CD4-positive, alpha-beta T cell treated with Interleukin-6 at 100 ng/mL for 8 hours (primary cell): ENCODE measurements around the gene CNOT4.
"Not testable (repeated sequence)": the region's sequence is repeated elsewhere in the genome, so short reads cannot be mapped to it uniquely, and the experiment has no call there.

Experiments used
- DNase-seq: peaks from one replicate; pipeline ENCODE4 v3.0.0-alpha.2; 2020; ENCODE audit warnings: mixed read lengths, low spot score

CNOT4 gene

GRCh38 chr7:135362871-135363270, 147.0 kb downstream of the CNOT4 start:
- DNase-seq = no peak

DNA sequence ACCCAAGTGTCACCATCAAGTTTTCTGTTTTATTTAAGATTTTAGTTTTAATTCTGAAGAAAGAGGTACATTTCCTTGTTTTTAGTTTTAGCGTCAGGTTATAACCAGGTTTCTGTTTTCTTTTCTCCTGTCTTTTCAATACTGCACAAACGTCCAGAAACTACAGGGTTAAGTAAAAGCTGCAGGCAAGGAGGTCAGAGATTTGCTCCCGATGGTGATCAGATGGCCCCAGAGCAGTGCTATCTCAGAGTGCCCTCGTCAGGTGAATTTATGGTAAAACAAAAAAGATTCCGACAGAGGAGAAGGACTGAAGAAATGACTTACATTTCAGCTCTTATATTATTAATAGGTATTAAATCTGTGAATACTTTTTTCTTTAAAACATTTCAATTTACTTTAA, 148.1 kb downstream of the CNOT4 start:
- no peak for DNase-seq

- no peak for DNase-seq
Measured at GRCh38 chr7:135359615-135360014, 150.3 kb downstream of the CNOT4 start.

- DNase-seq = no peak
Measured at GRCh38 chr7:135355377-135356048, 154.4 kb downstream of the CNOT4 start.

DNA sequence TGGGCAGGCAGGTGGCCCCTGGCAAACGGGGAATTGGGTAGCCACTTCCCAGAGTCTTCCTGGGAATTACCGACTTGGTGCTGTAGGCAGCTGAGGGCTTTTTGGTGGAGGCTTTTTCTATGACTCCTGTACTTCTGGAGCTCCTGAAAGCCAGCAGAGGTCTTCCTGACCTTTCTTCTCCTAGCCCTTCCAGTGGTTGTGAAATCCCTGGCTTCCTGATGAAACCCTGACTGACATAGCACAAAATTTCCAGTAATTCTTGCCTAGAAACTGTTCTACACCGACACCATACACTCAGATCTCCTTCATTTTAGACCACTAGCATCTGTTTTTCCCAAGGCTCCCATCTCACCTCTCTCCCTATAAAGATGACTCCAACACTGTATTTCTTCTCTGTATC, 156.1 kb downstream of the CNOT4 start:
- no peak for DNase-seq

- DNase-seq = no peak
Measured at GRCh38 chr7:135352285-135352684, 157.6 kb downstream of the CNOT4 start.

DNA sequence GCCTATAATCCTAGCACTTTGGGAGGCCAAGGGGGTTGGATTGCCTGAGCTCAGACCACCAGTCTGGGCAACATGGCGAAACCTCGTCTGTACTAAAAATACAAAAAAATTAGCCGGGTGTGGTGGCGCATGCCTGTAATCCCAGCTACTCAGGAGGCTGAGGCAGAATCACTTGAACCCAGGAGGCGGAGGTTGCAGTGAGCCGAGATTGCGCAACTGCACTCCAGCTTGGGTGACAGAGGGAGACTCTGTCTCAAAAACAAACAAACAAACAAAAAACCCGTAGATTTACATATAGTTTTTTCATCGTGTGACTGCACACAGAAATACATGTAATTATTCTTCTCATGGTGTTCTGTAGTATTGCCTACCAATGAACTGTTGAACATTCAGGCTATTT, 158.8 kb downstream of the CNOT4 start:
- DNase-seq = not testable (repeated sequence)

DNA sequence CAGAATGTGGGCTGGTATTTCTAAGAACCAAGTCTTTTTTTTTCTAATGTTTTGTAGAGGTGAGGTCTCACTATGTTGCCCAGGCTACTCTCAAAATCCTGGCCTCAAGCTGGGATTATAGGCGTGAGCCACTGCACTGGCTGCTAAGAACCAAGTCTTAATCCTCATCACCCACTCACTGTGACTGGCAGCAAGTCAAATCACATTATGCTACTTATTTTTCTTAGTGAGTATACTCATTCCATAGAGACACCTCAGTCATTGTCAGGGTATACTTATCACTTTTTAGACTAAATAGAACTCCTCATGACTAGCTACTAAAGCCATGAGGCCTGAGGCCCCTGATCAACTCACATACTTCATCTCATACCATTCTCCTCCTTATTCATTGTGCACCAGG, 160.2 kb downstream of the CNOT4 start:
- no peak for DNase-seq

GRCh38 chr7:135348493-135348892, 161.4 kb downstream of the CNOT4 start:
- no peak for DNase-seq

- DNase-seq = no peak
Measured at GRCh38 chr7:135343361-135343760, 166.5 kb downstream of the CNOT4 start.

DNA sequence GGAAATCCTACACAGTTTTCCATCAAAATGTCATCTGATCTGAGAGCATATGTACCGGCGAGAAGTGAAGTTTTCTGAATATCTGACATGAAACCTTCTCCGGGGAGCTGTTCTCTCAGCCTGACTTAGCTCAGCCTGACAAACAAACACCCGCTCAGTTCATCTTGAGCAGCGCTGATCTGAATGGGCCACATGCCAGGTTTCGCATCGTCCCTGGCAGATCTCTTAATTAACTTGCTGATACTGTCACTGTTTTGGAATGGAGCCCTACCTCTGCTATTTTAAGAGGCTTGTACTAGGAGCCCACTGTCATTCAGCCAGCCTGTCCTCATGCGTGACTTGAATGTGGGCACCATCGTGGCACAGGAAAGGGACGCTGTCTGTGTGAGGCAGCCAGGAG, 167.0 kb downstream of the CNOT4 start:
- DNase-seq = no peak

GRCh38 chr7:135341049-135341448, 168.9 kb downstream of the CNOT4 start:
- DNase-seq = no peak

DNA sequence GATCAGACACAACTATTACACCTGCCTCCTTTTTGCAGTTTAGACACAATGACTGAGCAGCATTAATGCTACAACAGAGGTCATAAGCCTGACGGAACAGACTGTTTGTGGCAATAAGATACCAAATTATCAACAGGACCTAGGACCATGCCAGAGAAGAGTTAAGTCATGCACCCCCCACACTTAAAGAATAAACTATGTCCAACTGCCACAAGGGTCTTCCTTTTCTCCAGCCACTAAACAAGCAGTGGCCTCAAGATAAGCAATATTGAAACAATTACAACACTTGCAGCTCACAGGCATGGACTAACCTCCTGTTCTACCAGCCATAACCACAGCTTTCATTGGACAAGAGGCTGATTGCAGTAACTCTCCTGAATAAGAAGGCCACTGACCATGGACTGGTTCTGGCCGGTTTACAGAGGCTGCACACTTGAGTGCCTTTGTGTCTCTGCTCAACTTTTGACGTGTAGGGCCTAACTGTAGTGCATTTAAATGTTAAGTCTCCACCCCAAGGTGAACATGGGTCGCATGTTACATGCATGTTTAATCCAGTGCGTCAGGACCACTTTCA, 171.8 kb downstream of the CNOT4 start:
- DNase-seq = no peak

DNA sequence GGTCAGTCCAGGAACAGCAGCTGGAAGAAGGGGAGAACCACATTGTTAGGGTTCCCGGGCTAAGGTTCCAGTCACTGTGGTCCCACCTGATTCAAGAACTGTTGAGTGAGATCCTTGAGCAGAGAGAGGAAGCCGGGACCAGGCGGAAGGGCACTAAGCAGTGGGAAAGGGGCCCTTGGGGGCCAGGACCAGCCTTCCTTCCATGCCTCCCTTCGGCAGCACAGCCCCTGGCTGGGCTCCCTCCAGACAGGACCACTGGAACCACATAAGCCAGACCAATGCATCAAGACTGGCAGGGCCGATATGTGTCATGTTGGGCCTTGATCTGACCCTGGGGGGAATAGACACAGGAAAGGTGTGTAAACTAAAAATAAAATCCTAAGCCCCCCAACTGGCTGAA, 172.4 kb downstream of the CNOT4 start:
- no peak for DNase-seq

DNA sequence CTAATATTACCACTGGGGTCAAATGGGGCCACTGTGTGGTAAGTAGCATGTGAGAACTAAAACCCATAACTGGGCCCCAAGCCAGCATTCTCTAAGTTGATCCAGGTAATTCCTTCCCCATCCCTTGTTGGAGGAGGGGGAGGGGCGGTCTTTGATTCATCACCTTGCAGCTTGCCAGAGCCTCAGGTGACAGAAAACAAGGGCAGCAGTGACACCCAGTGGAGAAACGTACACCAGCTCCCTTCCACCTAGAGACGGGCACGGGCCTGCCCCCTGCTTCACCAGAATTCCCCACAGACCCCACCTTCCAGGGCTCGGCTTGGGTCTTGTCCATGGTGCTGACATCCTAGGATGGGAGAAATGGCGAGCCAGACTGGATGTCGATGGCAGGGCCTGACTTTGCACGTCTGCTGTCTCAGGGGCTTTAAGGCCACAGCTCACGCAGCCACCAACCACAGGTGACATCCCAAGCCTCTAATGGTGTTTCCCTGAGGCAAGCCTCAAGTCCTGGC, 174.2 kb downstream of the CNOT4 start:
- no peak for DNase-seq

DNA sequence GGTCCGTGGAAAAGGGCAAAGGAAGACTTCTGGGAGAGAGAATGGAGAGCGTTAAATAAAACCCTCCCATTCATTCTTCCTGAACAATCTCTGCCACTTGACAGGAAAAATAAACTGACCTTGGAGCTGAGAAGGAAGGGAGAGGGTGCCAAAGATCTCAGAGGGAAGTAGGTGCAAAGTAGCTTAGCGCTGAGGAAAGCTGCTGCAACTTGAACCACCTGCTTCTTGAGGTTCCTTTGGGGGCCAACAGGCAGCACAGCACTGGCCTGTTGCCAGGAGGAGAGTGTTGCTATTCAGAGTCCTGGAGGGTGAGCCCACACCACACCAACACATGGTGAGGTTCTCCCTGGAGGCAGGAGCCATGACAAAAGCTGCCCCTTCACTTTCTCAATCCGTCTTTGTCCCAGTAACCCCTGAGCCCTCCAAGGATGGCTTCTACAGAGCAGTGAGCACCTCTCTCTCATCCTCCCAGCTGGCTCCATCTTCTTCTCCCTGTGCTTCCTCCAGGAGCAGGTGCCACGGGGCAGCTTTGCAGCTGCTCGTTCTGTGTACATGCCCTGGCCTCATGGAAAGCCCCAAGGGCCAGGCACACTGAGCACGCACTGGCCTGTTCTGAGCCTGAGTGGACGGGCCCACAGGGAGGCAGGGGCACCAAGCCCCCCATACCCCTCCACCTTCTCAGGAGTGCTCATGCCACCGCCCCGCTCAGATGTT, 174.9 kb downstream of the CNOT4 start:
- no peak for DNase-seq

- DNase-seq = no peak
Measured at GRCh38 chr7:135333946-135334345, 176.0 kb downstream of the CNOT4 start.

DNA sequence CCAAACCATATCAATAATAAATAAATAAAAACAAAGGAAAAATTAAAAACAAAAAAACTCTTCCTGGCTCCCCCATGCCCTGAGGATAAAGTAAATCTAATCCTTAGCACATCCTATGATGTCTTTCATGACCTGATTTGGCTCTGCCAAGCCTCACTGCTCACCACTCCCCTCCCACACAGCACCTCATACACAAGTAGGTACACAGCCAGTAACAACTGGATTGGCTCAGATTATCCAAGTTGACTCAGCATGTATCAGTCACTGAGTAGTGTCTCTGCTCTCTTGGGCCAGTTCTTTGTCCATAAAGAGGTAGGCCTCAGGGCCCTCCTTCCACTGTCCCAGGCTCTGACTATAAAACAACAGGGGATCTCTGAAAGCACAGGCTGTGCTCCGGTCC, 176.7 kb downstream of the CNOT4 start:
- no peak for DNase-seq

GRCh38 chr7:135330088-135330487, 179.8 kb downstream of the CNOT4 start:
- DNase-seq = no peak

- DNase-seq = no peak
Measured at GRCh38 chr7:135328526-135328925, 181.4 kb downstream of the CNOT4 start.

GRCh38 chr7:135328053-135328452, 181.8 kb downstream of the CNOT4 start:
- DNase-seq = no peak

DNA sequence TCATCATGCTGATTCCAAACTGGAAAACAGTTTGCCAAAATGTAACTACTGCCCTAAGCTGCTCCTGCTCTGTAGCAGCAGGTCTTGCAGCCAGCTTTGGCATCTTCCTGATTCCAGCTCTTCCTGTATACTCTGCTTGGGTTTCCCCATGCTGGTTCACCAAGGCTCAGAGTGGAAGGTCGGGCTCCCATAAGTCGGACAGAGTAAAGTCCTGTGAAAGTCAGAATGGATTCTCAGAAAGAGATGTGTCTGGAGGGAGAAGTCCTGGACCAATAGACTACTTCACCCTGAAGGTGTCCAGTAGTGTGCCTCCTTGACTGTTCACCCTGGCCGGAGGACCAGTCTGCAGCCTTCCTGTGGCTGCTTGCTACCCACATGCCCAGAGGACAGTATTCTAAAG, 182.4 kb downstream of the CNOT4 start:
- no peak for DNase-seq

- no peak for DNase-seq
Measured at GRCh38 chr7:135326636-135327280, 183.1 kb downstream of the CNOT4 start.
